HG03159 (cell line): ENCODE data around the gene AGPAT2.
"Not testable (repeated sequence)": the region's sequence is repeated elsewhere in the genome, so short reads cannot be mapped to it uniquely, and the experiment has no call there.

ENCODE experiments used
- ATAC-seq: cut with Tn5 transposase; IDR thresholded peaks from one replicate; pipeline ENCODE4 v1.9.1; 2021; ENCODE audit warnings: mild to moderate bottlenecking, moderate library complexity; ENCODE audit not compliant: unreplicated experiment

The AGPAT2 gene

GRCh38 chr9:136720898-136721338 lies 33.7 kb upstream of the AGPAT2 start:
- ATAC-seq = no peak

- no peak for ATAC-seq
These were observed 33.1 kb upstream of the AGPAT2 start for GRCh38 chr9:136720251-136720897.

- ATAC-seq = no peak
These were observed 32.1 kb upstream of the AGPAT2 start for GRCh38 chr9:136719195-136719880.

GRCh38 chr9:136718345-136719194 lies 31.3 kb upstream of the AGPAT2 start:
- no peak for ATAC-seq

GRCh38 chr9:136717399-136717798 lies 30.1 kb upstream of the AGPAT2 start:
- ATAC-seq = no peak

GRCh38 chr9:136714893-136715274 lies 27.6 kb upstream of the AGPAT2 start:
- no peak for ATAC-seq

GRCh38 chr9:136714096-136714892 lies 27.0 kb upstream of the AGPAT2 start:
- ATAC-seq = no peak

- no peak for ATAC-seq
These were observed 26.3 kb upstream of the AGPAT2 start for GRCh38 chr9:136713550-136713949.

- no peak for ATAC-seq
These were observed 25.7 kb upstream of the AGPAT2 start for GRCh38 chr9:136712690-136713544.

- ATAC-seq = no peak
These were observed 24.8 kb upstream of the AGPAT2 start, which contains the start of gene DIPK1B for GRCh38 chr9:136711751-136712689. Gene DIPK1B (plus strand): TSS chr9:136712572. CDS start chr9:136712666, 94 bp downstream.

GRCh38 chr9:136711219-136711648 lies 24.0 kb upstream of the AGPAT2 start:
- ATAC-seq = not testable (repeated sequence)

- no peak for ATAC-seq
These were observed 23.3 kb upstream of the AGPAT2 start for GRCh38 chr9:136710543-136710942.

GRCh38 chr9:136709454-136710109 lies 22.3 kb upstream of the AGPAT2 start:
- no peak for ATAC-seq

- ATAC-seq = no peak
These were observed 20.7 kb upstream of the AGPAT2 start for GRCh38 chr9:136707849-136708517.

- ATAC-seq = no peak
These were observed 19.8 kb upstream of the AGPAT2 start for GRCh38 chr9:136707011-136707410.

GRCh38 chr9:136705564-136705963 lies 18.3 kb upstream of the AGPAT2 start:
- no peak for ATAC-seq

GRCh38 chr9:136704741-136705140 lies 17.5 kb upstream of the AGPAT2 start:
- not testable (repeated sequence) for ATAC-seq
